Fibroblast of skin of abdomen (primary cell): ENCODE results near the gene HCN4. TPM values are rescaled to one million over a fixed set of nuclear protein-coding genes. Genes with fewer than 3 reads are reported as not detected.

Experiments used
- DNase-seq: peaks from one replicate; pipeline ENCODE4 v3.0.0-alpha.2; 2013
- polyA plus RNA-seq, 2 experiments: library from polyadenylated mRNA; unstranded; fragments of 120-200 nt; gene quantifications; one replicate each; pipeline ENCODE4 v1.2.1, GENCODE V29; 2013; ENCODE audit not compliant: insufficient read length in 2 of 2

Gene HCN4
- polyA plus RNA-seq (2013, experiment 1 of 2; ENCODE audit: insufficient read length) = not detected
- polyA plus RNA-seq (2013, experiment 2 of 2; ENCODE audit: insufficient read length) = not detected

DNA sequence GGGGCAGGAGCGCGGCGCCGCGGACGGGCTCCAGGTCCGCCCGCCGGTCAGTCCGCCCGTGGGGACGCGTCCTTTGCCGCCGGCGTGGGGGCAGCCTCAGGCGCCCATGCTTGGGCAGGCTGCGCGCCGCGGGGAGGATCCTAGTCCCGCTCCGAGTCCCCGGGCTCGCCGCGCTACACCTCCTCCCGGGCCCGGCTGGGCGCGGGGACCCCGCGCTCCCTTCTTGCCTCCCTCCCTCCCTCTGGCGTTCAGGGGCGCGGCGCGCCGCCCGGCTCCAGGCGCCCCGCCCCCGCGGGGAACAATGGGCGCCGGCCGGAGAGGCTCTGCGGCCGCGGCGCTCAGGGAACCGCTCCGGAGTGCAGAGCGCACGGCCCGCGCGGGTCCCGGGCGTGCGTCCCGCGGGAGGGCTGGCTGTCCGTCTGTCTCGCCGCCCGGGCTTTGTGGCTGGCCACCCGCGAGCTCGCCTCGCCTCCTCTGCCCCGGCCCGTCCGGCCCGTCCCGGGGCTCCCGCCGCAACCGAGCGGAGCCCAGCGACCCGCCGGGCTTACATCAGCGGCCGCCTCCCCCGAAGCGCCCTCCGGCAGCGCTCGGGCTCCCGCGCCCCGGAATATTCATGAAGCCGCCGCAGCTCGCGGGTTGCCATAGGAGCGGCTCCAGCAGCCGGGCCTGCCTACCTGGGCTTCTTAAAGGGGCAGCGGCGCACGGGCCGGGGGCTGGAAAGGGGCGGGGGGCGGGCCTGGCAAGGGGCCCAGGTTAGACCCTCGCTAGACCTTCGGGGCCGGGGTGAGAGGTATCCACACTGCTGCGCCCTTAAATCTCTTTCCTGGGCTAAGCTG is at the start of gene HCN4:
TSS of gene HCN4 (minus strand) at position 658 of the 836 bp plus-strand sequence. CDS start 688 bp downstream, outside the sequence.
- no peak for DNase-seq

DNA sequence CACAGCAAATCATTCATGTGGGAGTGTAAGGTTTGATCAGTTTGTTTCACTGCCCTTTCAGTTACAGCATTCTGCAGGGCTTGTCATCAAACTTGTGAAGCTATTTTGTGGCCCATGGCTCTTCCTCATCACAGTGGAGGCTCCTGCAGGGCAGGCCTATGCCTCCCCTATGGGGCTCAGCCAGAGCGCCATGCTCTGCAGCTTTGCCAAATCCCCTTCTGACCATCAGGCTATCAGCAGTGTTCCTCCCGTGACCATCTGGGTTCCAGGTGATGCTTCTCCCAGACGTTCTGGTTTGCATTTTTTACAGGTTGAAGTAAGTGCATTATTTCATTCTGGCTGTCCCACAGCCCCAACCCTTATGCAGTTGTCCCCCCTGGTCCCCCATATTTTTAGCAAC is 46.1 kb upstream of the HCN4 start:
- no peak for DNase-seq

DNA sequence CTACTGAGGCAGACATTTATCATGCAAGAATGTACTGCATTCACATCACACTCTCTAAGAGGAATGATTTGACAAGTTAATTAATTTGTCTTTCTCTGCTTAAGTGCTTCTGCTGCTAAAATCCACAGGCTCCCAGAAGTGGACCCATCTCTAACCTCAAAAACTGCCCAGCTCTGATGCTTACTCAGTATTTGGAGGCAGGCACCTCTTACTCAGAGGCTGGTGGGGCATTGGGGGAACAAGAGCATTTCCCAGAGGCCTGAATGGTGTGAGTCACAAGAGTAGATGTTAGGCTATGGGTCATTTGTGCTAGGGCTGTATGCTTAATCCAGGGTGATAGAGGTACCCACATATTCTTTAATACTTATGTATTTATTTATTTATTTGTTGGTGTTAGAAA is 34.4 kb upstream of the HCN4 start:
- DNase-seq = no peak

GRCh38 chr15:73400222-73400621 is 31.5 kb upstream of the HCN4 start:
- peak; percentile 52 for DNase-seq

- DNase-seq = no peak
Measured at GRCh38 chr15:73398861-73399260, 30.1 kb upstream of the HCN4 start.

GRCh38 chr15:73397461-73397860 is 28.7 kb upstream of the HCN4 start:
- DNase-seq = no peak

- no peak for DNase-seq
Measured at GRCh38 chr15:73395671-73396070, 26.9 kb upstream of the HCN4 start.

DNA sequence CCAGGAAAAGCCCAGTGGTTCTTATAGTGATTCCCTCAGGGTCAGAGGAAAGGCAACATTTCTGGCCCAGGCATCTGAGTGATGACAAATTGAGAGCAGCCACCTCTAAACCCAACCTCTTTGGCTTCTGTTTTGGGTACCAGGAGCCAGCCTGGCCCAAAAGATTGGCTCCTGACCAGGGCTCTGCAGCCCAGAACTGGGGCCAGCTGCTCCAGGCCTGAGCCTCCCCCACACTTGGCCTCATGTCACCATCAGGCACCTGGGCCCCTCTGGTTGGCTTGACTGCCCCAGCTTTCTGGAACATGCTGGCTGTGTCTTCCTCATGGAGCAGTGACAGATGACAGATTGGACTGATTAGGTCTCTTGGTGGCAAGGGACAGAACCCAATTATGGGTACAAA is 26.0 kb upstream of the HCN4 start:
- DNase-seq = no peak

DNA sequence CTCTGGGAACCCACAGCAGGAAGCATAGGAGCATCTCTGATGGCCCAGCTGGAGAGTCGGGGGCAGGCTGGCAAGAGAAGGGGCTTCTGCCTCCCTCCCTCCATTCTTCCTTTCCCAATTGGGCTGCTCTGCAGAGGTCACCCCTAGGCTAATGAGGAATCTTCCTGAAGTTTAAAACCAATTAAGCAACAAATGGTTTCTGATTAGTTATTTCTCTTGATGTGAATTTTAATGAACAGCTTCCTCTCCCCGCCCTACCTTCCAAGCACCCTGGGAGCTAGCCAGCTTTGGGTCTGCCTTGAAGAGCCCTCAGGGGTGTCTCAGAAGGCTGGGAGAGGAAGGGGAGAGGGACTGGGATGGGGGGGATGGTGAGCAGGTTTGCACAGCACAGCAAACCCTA is 24.6 kb upstream of the HCN4 start:
- no peak for DNase-seq

- DNase-seq = no peak
Measured at GRCh38 chr15:73392025-73392424, 23.3 kb upstream of the HCN4 start.

DNA sequence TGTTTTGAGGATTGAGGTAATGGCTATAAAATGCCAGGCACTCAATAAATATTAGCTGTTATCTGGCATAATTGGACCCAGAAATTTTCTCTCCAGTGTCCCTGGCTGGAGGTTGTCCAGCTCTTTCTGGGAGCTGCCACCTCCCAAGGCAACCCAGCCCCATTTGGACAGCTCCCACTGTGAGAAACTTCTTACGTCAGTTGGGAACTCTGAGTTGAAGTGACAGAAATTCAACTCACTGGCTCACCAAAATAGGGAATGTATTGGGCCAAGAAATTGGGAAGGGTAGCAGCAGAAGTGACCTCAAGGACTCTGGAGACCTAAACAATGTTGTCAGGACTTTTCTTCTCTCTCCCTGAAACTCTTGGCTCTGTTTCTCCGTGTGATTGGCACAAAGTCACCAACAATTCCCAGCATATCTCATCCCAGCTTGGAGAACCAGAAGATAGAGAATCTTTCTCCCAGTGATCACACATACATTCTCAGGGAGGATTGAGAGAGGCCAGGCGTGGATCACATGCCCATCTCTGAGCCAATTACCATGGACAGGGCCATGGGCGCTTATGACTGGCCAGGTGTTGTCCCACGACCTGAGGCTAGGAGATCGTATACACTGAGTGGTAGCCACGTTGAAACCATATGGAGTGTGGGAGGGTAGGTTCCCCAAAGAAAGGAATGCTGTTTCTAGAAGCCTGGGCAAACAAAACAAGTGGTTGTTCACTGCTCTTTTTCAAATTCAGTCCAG is 22.5 kb upstream of the HCN4 start:
- DNase-seq = no peak

DNA sequence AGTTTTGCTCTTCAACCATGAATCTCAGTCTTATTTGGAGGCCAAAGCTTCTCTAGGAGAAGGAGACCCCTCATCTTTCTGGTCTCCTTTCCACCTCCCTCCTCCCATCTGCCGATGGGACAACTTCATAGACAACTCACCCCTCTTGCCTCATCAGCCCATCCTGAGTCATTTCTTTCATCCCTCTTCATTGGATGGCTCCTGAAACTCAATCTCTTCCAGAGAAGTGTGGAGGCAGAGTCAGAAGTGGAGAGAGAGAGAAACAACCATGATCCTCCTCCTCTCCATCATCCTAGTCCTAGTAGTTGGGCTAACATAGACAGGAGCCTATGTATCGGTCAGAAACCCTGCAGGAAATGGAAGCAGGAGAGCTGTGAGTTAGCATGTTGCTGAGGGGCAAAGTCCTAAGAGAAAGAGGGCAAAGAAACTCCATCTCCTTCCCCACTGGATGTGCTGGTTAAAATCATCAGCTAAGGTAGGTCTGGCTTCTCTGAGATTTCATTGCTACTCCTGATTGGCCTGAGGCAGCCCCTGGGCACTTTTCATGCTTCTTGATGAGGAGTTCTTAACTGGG is 21.3 kb upstream of the HCN4 start:
- DNase-seq = no peak

- DNase-seq = no peak
Measured at GRCh38 chr15:73389539-73389938, 20.8 kb upstream of the HCN4 start.

- peak; percentile 55 for DNase-seq
Measured at GRCh38 chr15:73388256-73388781, 19.6 kb upstream of the HCN4 start.

- DNase-seq = peak; percentile 14
Measured at GRCh38 chr15:73387507-73388255, 18.9 kb upstream of the HCN4 start.

DNA sequence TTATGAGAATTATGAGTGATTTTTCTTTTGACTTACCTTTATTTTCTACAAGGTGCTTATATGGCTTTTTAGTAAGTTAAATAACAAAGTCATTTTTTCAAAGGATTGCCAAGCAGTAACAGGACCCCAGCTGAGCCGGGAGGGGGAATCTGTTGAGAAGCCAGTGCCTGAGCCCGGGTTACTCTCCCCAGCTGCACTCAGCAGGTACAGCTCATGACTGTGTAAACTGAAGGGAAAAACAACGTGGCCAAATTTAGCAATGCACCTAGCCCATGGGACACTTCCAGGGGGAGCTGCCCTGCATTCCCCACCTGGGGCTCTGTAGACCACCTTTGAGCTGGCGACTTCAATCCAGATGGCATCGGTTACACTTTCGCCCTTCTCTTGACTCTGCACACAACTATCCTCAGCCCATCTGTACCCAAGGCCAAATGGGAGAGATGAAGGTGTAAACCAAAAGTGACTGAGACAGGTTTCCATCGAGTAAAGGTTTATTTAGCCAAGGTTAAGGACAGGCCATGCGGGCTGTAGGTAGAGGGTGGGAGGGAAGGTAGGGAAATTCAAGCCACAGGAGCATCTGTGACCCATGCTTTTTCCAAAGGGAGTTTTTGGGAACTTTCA is 18.2 kb upstream of the HCN4 start:
- no peak for DNase-seq

DNA sequence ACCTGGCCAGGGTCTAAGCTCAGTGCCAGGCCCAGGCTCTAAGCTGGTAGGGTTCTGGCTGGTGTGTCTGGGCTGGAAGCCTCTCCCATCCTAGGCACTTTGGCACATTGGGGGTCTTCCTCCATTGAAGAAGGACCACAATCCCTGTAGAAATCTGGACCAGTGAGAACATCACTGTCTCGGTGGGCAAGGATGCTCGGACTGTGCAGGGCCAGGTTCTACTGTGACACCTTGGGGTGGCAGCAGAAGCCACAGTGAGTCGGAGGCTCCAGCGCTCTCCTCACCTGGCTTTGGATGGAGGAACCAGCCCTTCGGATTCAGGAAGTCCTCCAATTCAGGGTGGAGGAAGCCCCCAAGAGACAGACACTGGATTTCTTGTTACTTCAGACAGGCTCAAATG is 17.5 kb upstream of the HCN4 start:
- DNase-seq = no peak

DNA sequence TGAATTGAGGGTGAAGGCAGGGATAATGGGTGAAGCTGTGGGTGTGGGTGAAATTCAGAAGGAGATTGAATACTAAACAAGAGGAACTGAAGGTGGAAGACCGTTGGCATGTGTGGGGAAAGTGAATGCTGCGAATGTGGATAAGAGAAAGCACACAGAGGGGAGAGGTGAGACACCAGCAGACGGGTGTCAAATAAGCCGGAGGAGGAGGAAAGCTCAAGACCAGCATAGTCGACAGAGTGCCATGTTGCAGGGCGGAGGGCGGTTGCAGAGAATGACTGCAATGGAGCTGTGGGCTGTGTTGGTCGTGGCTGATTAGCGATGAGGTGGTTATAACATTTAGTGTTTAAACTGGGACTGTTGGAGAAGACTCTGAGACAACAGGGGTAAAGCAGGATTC is 16.4 kb upstream of the HCN4 start:
- no peak for DNase-seq

DNA sequence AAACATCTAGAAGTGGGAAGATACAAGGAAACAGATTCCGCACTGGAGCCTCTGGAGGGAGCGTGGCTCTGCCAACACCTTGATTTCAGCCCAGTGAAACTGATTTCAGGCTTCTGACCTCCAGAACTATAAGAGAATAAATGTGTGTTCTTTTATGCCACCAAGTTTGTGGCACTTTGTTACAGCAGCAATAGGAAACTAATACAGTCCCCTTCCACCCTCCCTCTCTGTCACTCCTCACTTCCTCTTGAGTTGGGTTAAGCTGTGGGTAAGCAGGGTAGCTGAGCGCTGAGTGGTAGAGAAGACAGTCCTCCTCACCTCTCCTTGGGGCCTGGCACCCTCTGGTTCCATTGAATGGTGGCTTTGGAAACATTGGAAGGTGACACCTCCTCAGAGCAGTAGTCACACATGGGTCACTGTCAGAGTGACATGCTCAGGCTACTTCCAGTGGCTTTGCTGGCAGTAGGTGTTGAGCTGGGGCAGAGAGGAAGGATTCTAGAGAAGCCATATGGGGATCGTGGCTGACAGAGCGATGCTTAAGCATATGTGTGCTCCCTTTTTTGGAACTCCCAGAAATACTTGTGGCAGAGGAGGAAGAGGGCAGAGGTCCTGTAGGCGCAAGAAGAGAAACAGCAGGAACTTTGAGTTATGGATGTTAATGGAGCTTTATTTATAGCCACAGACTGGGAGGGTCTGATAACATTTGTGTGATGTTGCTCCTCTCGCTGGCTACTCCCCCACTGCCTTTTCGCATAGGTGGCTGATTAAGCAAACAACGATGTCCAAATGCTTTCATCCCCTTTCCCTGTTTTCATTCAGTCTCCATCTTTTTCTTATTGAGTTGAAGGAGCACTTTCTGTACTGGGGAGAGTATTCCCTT is 14.8 kb upstream of the HCN4 start:
- no peak for DNase-seq

- no peak for DNase-seq
Measured at GRCh38 chr15:73382115-73382514, 13.4 kb upstream of the HCN4 start.

DNA sequence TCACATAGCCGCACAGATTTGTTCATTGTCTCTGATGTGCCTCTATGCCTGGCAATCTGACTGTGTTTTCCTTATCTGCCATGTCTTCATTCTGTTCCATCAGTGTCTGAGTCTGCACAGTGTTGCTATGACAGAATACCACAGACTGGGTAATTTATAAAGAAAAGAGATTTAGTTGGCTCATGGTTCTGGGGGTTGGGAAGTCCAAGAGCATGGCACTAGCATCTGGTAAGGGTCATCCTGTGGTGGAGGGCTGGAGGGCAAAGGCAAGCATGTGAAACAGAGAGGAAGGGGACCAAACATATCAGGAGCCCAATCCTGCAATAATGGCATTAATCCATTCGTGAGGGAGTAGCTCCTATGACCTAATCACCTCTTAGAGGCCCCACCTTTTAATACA is 11.9 kb upstream of the HCN4 start:
- DNase-seq = no peak
